GM10248 (cell line): ENCODE results near the gene ZBTB38.
A peak's percentile ranks its signal among the peaks of the same experiment; 100 is the strongest.

Experiments used
- CTCF ChIA-PET: fragments of 300-600 bp; sonication (Branson Sonifier 250); formaldehyde crosslinking; extraction: SDS; loops from one replicate; lab custom pipeline; 2021; ENCODE audit warnings: antibody characterized with exemption; lab: Yijun Ruan, JAX
- POLR2A ChIA-PET: fragments of 350-650 bp; sonication (Branson Sonifier 250); formaldehyde crosslinking; extraction: SDS; loops from one replicate; lab custom pipeline; 2020; ENCODE audit warnings: antibody characterized with exemption; lab: Yijun Ruan, JAX
- DNase-seq: peaks from one replicate; pipeline ENCODE4 v3.0.0; 2012; ENCODE audit errors: extremely low spot score
- CTCF ChIP-seq: IDR thresholded peaks from 2 replicates; pipeline ENCODE4 v1.5.1; 2012; ENCODE audit warnings: mild to moderate bottlenecking, low read depth; ENCODE audit errors: extremely low read depth, missing control alignments, control extremely low read depth

The ZBTB38 gene

DNA sequence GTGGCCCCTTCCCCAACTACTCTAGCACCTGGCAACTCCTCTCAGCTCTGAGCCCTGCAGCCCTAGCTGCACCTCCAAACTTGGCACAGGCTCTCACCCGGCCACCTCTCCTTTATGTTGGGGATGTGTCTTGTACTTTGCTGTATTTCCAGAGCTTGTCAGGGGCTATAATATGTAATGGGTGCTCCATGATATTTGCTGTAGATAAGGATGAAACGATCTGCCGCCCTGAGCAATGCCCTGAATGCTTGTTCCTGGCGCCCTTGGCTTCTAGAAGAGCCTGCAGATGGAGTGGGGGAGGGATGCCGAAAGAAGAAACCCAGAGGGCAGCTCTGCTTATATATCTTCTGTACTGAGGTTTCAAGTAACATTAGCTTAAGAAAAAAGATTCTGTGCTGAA, 35.9 kb upstream of the ZBTB38 start:
- ChIA-PET CTCF (interaction anchor here (1.2 to 7.4 kb wide), 9 partner anchors 10 to 122 kb away, joined by 3 to 45 read pairs (median 10); no protein-coding TSS in a partner anchor), POLR2A (no interaction called here)
- TF ChIP-seq CTCF, result no peak
- DNase-seq, result no peak

- TF ChIP-seq CTCF, result no peak
- ChIA-PET POLR2A (interaction anchor here (0.8 kb wide), 1 partner anchor 69 kb away, joined by 3 read pairs; no protein-coding TSS in a partner anchor), CTCF (interaction anchor here (1.6 to 7.4 kb wide), 6 partner anchors 10 to 121 kb away, joined by 5 to 45 read pairs (median 13); no protein-coding TSS in a partner anchor)
- no peak for DNase-seq
Measured at GRCh38 chr3:141333836-141334626, 34.3 kb upstream of the ZBTB38 start.

DNA sequence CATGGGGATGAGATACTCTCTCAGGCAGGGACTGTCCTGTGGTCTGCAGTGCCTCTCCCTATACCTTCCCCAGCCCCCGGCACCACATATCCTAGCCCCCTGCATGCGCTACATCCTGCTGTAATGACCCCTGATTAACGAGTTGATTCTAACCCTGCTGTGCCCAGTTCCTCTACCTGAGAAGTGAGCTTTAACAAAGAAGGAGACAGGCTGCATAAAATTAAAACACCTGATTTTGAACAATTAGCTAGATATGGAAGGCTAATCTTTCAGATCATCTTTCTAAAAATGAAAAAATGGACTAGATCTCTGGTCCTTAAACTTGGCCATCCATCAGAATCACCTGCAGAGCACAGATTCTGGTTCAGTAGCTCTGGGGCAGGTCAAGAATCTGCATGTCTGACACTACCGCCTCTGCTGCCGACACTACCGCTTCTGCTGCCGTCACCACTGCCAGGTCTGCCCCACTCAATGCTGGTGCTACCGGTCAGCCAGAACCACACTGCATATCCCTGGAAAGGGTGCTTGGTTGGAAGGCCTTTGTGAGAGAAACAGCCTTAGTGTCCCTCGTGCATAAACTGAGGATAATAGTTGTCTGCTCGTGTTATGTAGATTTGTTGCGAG, 33.6 kb upstream of the ZBTB38 start:
- ChIA-PET CTCF (interaction anchor here (1.5 to 7.4 kb wide), 8 partner anchors 9 to 107 kb away, joined by 3 to 45 read pairs (median 10); no protein-coding TSS in a partner anchor), POLR2A (interaction anchor here (0.8 kb wide), 1 partner anchor 68 kb away, joined by 3 read pairs; no protein-coding TSS in a partner anchor)
- DNase-seq, result no peak
- TF ChIP-seq CTCF, result no peak

DNA sequence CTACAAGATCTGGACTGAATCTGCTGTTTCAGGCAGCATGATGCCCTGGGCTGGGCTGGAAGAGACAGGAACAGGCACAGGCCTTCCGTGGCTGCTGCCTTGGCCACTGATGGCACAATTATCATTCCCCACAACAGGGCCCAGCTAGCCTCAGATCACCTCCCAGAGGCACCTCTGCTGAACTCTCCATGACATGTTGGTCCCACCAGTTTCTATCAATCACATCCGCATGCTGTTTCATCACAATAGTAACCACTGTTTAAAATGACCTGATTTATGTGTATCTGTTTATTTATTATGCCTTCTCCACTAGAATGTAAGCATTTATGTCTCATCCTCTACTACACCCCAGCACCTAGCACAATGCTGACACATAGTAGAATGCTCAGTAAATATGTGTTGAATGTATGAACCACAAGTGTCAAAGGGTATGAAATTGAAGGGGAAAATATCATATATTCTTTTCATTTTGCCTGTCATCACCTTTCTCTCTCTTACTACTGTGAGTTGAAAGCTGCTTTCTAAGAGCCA, 32.7 kb upstream of the ZBTB38 start:
- POLR2A ChIA-PET, result no interaction called here
- no peak for TF ChIP-seq CTCF
- CTCF ChIA-PET, result interaction anchor here (0.6 to 7.4 kb wide), 15 partner anchors 8 to 225 kb away, joined by 3 to 45 read pairs (median 10); no protein-coding TSS in a partner anchor
- DNase-seq, result no peak

GRCh38 chr3:141336672-141337522, 31.4 kb upstream of the ZBTB38 start:
- DNase-seq, result peak; percentile 78
- ChIA-PET CTCF (interaction anchor here (1.0 to 7.4 kb wide), 15 partner anchors 9 to 224 kb away, joined by 3 to 45 read pairs (median 9); no protein-coding TSS in a partner anchor), POLR2A (interaction anchor here (0.6 kb wide), 1 partner anchor 11 kb away, joined by 3 read pairs; no protein-coding TSS in a partner anchor)
- TF ChIP-seq CTCF, result no peak

DNA sequence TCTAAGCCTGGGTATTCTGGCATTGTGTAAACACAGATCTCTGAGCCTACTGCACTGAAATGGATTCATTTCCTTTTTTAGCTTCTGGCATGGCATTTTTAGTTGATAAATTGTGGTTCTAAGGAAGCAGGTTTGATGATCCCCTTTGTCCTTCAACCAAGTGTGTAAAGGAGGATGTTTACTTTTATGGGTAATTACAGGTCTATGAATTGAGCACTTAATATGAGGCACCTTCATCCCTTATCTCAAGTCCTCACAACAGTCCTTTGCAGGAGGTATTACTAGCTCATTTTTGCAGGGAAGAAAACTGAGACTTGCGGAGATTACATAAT, 30.8 kb upstream of the ZBTB38 start:
- no peak for TF ChIP-seq CTCF
- DNase-seq, result no peak
- CTCF ChIA-PET, result interaction anchor here (1.0 to 7.4 kb wide), 12 partner anchors 9 to 117 kb away, joined by 3 to 45 read pairs (median 7); no protein-coding TSS in a partner anchor
- POLR2A ChIA-PET, result no interaction called here
